Endothelial cell of umbilical vein (primary cell): ENCODE measurements around the gene KRT83. TPM values are rescaled to one million over a fixed set of nuclear protein-coding genes. Genes with fewer than 3 reads are reported as not detected.

ENCODE experiments used
- BruUV-seq: library from RNA; stranded (reverse); fragments of 400-500 nt; replicated peaks from 2 replicates; lab custom pipeline; 2021; lab: Mats Ljungman, UMichigan
- CTCF ChIA-PET: fragments of 300-600, 350-600 bp; sonication (Branson Sonifier 250); formaldehyde crosslinking; loops from one replicate; lab custom pipeline; 2021; ENCODE audit warnings: antibody characterized with exemption, inconsistent platforms; lab: Charles Lee
- POLR2A ChIA-PET: fragments of 300-600, 350-600 bp; sonication (Branson Sonifier 250); formaldehyde crosslinking; loops from one replicate; lab custom pipeline; 2021; ENCODE audit warnings: antibody characterized with exemption, inconsistent platforms; lab: Charles Lee
- DNase-seq: peaks from one replicate; pipeline ENCODE4 v3.0.0-alpha.2; 2011; ENCODE audit warnings: low read depth, low spot score
- FAIRE-seq: peaks from 2 replicates; lab custom pipeline; 2011; peaks lifted over from hg19 to GRCh38; lab: Jason Lieb, UNC
- H2AFZ ChIP-seq: 2 replicates; pipeline ENCODE4 v1.6.0; 2012; ENCODE audit warnings: low read depth, low read length, control low read depth, inconsistent platforms
- H3K27ac ChIP-seq: 2 replicates; pipeline ENCODE4 v1.5.1; 2011; ENCODE audit warnings: low read depth, mild to moderate bottlenecking, control low read depth, low read length, moderate library complexity; ENCODE audit not compliant: insufficient read depth
- H3K27me3 ChIP-seq, 2 experiments: 2 replicates each; pipeline versions ENCODE4 v1.6.0 to v1.6.1; 2011; ENCODE audit warnings: low read length in 2 of 2, mixed read lengths in 1 of 2; ENCODE audit not compliant: control insufficient read depth in 2 of 2, insufficient read depth in 2 of 2
- H3K36me3 ChIP-seq, 2 experiments: 2 replicates in 1 of 2; 3 replicates in 1 of 2; pipeline ENCODE4 v1.5.1; 2011; ENCODE audit warnings: low read length in 2 of 2, mild to moderate bottlenecking in 1 of 2, moderate library complexity in 1 of 2; ENCODE audit not compliant: control insufficient read depth in 2 of 2, insufficient read depth in 2 of 2; ENCODE audit errors: extremely low read depth in 1 of 2
- H3K4me1 ChIP-seq: 3 replicates; pipeline ENCODE4 v1.5.1; 2011; ENCODE audit warnings: mild to moderate bottlenecking, low read length; ENCODE audit not compliant: control insufficient read depth, insufficient read depth; ENCODE audit errors: extremely low read depth
- H3K4me2 ChIP-seq: 2 replicates; pipeline ENCODE4 v1.6.1; 2011; ENCODE audit warnings: low read length, control low read depth, mixed read lengths; ENCODE audit not compliant: insufficient read depth
- H3K4me3 ChIP-seq, 3 experiments: fragments of 200-600 bp in 1 of 3; sonication (generic), shearing (Covaris generic) in 1 of 3; replicated peaks in 1 of 3; 2 replicates each; pipeline ENCODE4 v1.5.1; 2011 to 2016; ENCODE audit warnings: control low read depth in 3 of 3, low read length in 3 of 3, mild to moderate bottlenecking in 2 of 3, inconsistent platforms in 1 of 3, low read depth in 1 of 3, moderate library complexity in 1 of 3; ENCODE audit not compliant: insufficient read depth in 1 of 3
- H3K79me2 ChIP-seq: 2 replicates; pipeline ENCODE4 v1.6.0; 2012; ENCODE audit warnings: low read length, inconsistent platforms; ENCODE audit not compliant: control insufficient read depth, insufficient read depth
- H3K9ac ChIP-seq: replicated peaks from 2 replicates; pipeline ENCODE3; 2011; ENCODE audit warnings: low read length, control low read depth; ENCODE audit not compliant: insufficient read depth; ENCODE audit errors: extremely low read depth
- H3K9me1 ChIP-seq: replicated peaks from 3 replicates; pipeline ENCODE4 v1.6.0; 2011; ENCODE audit warnings: mild to moderate bottlenecking, low read length; ENCODE audit not compliant: control insufficient read depth, insufficient read depth; ENCODE audit errors: extremely low read depth
- H3K9me3 ChIP-seq: replicated peaks from 2 replicates; pipeline ENCODE4 v1.5.1; 2012; ENCODE audit warnings: low read length, inconsistent platforms; ENCODE audit not compliant: control insufficient read depth, insufficient read depth
- H4K20me1 ChIP-seq: replicated peaks from 2 replicates; pipeline ENCODE3; 2011; ENCODE audit warnings: mild to moderate bottlenecking, low read length; ENCODE audit not compliant: control insufficient read depth, insufficient read depth; ENCODE audit errors: extremely low read depth
- CTCF ChIP-seq, 2 donors: IDR thresholded peaks; 1 replicate in 1 of 2; 2 replicates in 1 of 2; pipeline ENCODE4 v1.5.1; 2011; ENCODE audit warnings: low read length in 2 of 2, mild to moderate bottlenecking in 2 of 2, moderate library complexity in 2 of 2, control low read depth in 1 of 2, inconsistent platforms in 1 of 2, low read depth in 1 of 2; ENCODE audit not compliant: insufficient read depth in 1 of 2; ENCODE audit errors: extremely low read depth in 1 of 2
- EZH2 ChIP-seq: IDR thresholded peaks from 2 replicates; pipeline ENCODE4 v1.6.1; 2012; ENCODE audit warnings: borderline replicate concordance, low read depth, mild to moderate bottlenecking, moderate library complexity, low read length, inconsistent platforms; ENCODE audit not compliant: severe bottlenecking
- FOS ChIP-seq: IDR thresholded peaks from 2 replicates; pipeline ENCODE4 v1.6.1; 2011; ENCODE audit warnings: mild to moderate bottlenecking, low read length, moderate library complexity, borderline replicate concordance; ENCODE audit not compliant: insufficient read depth
- GATA2 ChIP-seq: IDR thresholded peaks from 2 replicates; pipeline ENCODE4 v1.7.0; 2011; ENCODE audit warnings: low read depth, mild to moderate bottlenecking, moderate library complexity, mixed read lengths, low read length; ENCODE audit not compliant: insufficient read length, insufficient read depth
- MYC ChIP-seq: IDR thresholded peaks from one replicate; pipeline ENCODE4 v1.6.1; 2011; ENCODE audit warnings: mild to moderate bottlenecking, low read depth, low read length
- POLR2A ChIP-seq: IDR thresholded peaks from 2 replicates; pipeline ENCODE4 v1.6.1; 2012; ENCODE audit warnings: low read depth, mild to moderate bottlenecking, control low read depth, low read length
- POLR2AphosphoS5 ChIP-seq: IDR thresholded peaks from 2 replicates; pipeline ENCODE4 v1.6.1; 2012; ENCODE audit warnings: low read depth, mild to moderate bottlenecking, control low read depth, low read length, moderate library complexity; ENCODE audit not compliant: insufficient read depth
- dilution Hi-C: fragments of 300-500 bp; cut with MboI; formaldehyde crosslinking; loops from one replicate; pipeline ENCODE4 v1.15.0; 2019; ENCODE audit warnings: low sequenced_read_pairs; ENCODE audit not compliant: extremely low pct_ligation_motif_present
- intact Hi-C: fragments of 100-400 bp; cut with micrococcal nuclease; formaldehyde crosslinking; loops from one replicate; pipeline ENCODE4 v1.10.0; 2022
- polyA plus RNA-seq, 4 experiments: library from polyadenylated mRNA; depleted of rRNA in 3 of 4; stranded (reverse) in 3 of 4; unstranded in 1 of 4; fragments of >200 nt; gene quantifications; 2 replicates each; pipeline versions ENCODE4 v1.2.1 to v1.2.3, GENCODE V29; 2011 to 2012; ENCODE audit warnings: missing spikeins in 1 of 4
- total RNA-seq: library from RNA; stranded (reverse); gene quantifications from 2 replicates; pipeline ENCODE4 v1.2.3, GENCODE V29; 2021
- TF ChIP-seq, protein P1 (sequence below): IDR thresholded peaks from 2 replicates; pipeline ENCODE4 v1.6.1; 2011; ENCODE audit not compliant: insufficient read depth, insufficient read length

KRT83 gene
- total and polyA plus RNA-seq, 2 donors (not counting 3 experiments of a cell fraction or from before 2014, with no cell fraction given) = not detected

- no peaks in the 10 kb centered on the region for H3K79me2 ChIP-seq
- H3K36me3 ChIP-seq = no peaks in the 10 kb centered on the region
- H3K4me2 ChIP-seq = no peak overlapping the region
- H4K20me1 ChIP-seq = no peaks in the 10 kb centered on the region
- no peak overlapping the region for H3K27ac ChIP-seq
- no peak overlapping the region for H3K4me3 ChIP-seq
- DNase-seq (no peak), FAIRE-seq (no peak)
- no peaks in the 10 kb centered on the region for H3K4me1 ChIP-seq
- no peak overlapping the region for H3K9ac ChIP-seq
- ChIA-PET POLR2A (no interaction called here), CTCF (interaction anchor here (1.4 kb wide), 1 partner anchor 7 kb away, joined by 4 read pairs; no protein-coding TSS in a partner anchor)
- H3K9me3 ChIP-seq = no peaks in the 10 kb centered on the region
- TF ChIP-seq, protein P1, sequence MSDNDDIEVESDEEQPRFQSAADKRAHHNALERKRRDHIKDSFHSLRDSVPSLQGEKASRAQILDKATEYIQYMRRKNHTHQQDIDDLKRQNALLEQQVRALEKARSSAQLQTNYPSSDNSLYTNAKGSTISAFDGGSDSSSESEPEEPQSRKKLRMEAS = no peak
- TF ChIP-seq CTCF (IDR thresholded peaks at IDR 0.05; ENCODE audit: extremely low read depth in 1 of 2, insufficient read depth in 1 of 2, low read depth in 1 of 2, low read length in 2 of 2) (no peak), POLR2A (no peak), POLR2AphosphoS5 (no peak), MYC (no peak), EZH2 (no peak), FOS (no peak), GATA2 (no peak)
- dilution Hi-C loops (no loop called here), intact Hi-C loops (no loop called here)
- H2AFZ ChIP-seq = no peak overlapping the region
- H3K9me1 ChIP-seq = no peaks in the 10 kb centered on the region
- no TSS peak for BruUV-seq
- H3K27me3 ChIP-seq = peaks cover 7 to 13% of the 10 kb centered on the region in 2 experiments
Measured at GRCh38 chr12:52356762-52357580, 35.8 kb upstream of the KRT83 start.
